Measurements from ENCODE around the gene RGS6.

RGS6 gene

DNA sequence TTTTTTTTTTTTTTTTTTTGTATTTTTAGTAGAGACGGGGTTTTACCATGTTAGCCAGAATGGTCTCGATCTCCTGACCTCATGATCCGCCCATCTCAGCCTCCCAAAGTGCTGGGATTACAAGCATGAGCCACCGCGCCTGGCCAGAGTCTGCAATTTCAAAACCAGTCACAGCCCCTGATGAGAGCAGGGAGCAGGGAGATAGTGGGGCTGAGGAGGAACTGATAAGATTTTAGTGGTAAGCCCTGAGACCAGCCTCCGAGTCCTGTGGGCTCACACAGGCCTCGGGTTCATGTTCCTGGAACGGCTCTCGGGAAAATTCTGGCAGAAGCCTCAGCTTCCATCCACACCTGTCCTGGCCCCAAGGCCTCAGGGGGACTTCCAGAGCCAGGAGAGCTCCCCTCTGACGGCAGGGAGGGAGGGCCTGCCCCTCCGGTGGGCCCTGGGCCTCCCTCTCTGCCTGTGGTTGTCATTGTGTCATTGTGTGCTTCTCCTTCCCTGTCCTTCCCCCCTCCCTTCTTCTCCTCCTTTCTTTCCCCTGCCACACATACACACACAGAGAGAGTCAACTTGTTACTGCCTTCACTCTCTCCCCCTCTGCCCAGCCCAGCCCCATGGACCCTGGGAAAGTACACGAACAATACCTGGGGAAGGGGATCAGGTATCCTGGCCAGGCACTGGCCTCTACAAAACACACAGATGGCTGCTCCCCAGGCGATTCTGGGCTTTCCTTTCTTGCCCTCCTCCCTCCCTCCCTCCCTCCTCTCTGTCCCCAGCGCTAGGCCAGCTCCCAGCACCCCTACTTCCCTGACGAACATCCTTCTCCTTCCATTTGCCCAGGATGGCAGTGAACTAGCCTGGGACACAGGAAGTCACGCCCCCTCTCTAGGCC lies 667.6 kb downstream of the RGS6 start:
- no peak for DNase-seq

DNA sequence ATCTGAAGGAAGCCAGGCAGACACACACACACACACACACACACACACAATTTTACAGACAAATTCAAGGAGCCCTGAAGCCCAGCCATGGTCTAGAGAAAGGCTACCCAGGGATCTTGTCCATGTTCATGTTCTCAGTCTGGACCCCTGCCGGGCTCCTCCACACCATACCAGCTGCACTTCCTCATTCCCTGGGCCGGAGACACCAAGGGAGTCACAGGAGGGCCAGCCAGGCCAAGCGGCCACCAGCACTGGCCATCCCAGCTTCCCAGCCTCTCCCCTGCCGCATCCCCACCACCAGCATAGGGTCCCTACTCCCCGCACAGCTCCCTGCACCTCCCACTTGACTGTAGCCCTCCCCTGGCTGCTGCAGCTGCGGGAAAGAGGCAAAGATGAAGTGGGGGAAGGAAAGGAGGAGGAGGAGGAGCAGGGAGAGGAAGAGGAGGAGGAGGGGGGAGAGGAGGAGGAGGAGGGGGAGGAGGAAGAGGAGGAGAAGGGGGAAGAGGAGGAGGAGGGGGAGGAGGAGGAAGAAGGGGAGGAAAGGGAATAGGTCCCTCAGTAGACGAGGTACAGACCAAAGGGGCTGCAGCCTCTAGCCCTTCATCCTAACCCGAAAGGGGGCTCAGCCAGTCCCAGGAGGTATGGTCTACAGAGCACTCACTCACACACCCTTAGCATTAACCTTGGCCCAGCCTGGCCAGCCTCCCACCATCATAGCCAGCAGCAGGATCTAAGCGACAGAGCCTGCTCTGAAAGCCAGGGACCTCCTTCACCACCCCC lies 668.5 kb downstream of the RGS6 start:
- DNase-seq, result no peak

DNA sequence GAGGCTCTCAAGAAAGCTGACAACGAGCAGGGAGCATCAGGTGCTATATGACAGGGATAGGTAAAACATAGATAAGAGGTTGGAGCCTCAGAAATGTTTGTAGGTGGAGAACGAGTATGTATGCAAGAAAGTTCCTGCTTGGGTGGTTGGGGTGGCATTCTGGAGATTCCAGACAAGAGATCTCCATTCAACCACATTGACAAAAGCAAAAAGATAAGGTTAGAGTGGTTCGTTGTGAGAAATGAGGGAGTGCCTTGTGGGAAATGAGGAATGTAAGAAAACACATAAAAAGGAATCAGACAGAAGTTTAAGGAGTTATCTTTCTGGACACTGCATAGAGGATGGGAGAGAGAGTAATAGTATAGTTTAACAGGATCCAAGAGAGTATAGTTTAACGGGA lies 671.4 kb downstream of the RGS6 start:
- DNase-seq, result no peak

DNA sequence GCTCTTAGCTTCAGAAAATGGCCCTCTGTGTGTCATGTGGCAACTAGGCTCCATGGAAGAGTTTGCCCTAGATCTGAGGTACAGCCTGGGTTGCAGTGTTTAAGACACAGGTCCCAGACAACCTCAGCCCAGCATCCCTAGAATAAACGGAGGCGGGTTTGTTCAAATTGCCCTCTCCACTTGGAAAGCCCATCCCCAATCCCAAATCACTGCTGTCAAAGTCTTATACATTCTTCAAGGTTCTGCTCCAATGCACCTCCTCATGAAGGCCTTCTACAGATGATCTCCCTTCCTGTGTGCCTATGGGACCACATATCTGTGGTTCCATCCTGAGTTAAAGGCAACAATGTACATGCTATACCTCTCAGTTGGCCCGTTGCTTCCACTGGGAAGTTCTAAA lies 671.9 kb downstream of the RGS6 start:
- DNase-seq, result no peak

GRCh38 chr14:72605096-72605920 lies 673.1 kb downstream of the RGS6 start:
- DNase-seq, result no peak

GRCh38 chr14:72605921-72606220 lies 673.6 kb downstream of the RGS6 start:
- no peak for DNase-seq

DNA sequence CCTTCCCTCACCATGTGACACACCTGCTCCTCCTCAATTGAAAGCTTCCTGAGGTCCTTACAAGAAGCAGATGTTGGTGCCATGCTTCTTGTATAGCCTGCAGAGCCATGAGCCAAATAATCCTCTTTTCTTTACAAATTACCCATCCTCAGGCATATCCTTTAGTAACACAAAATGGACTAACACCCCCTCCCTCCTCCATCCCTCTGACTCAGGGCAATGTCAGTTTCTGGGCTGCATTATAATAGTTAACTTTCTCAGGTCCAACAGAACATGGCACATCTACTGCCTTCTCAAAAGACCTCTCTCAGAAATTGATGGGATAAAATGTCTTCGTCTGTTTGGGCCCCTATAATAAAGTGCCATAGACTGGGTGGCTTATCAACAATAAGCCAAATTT lies 674.6 kb downstream of the RGS6 start:
- DNase-seq, result no peak

DNA sequence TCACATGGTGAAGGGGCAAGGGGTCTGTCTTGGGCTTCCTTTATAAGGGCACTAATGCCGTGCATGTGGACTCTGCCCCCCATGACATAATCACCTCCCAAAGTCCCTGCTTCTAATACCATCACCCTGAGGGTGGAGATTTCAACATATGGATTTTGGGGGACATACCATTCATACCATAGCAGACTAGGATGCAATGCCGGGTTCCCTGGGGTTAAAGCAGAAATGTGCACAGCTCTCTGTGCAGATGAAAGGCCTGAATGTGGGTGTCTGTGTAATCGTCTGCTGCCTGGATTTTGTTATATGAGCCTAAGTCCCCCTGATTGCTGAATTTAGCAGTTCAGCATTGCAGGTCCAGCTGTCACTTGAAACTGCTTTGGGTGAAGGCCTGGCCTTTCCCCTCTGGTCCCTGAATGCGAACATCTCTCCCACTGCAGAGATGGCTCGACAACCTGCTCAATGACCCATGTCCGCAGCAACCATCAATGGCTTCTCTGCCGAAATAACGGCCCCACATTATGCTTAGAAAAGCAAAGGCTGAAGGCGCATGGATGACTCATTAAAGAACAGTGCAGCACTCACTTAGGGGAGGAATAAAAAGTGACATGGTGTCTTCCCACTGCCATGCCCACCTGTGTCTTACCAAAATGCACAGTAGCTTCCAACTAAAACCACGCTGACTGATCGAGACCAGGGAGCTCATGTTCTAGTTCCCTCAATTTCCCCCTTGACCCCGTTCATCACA lies 675.3 kb downstream of the RGS6 start:
- DNase-seq, result no peak

DNA sequence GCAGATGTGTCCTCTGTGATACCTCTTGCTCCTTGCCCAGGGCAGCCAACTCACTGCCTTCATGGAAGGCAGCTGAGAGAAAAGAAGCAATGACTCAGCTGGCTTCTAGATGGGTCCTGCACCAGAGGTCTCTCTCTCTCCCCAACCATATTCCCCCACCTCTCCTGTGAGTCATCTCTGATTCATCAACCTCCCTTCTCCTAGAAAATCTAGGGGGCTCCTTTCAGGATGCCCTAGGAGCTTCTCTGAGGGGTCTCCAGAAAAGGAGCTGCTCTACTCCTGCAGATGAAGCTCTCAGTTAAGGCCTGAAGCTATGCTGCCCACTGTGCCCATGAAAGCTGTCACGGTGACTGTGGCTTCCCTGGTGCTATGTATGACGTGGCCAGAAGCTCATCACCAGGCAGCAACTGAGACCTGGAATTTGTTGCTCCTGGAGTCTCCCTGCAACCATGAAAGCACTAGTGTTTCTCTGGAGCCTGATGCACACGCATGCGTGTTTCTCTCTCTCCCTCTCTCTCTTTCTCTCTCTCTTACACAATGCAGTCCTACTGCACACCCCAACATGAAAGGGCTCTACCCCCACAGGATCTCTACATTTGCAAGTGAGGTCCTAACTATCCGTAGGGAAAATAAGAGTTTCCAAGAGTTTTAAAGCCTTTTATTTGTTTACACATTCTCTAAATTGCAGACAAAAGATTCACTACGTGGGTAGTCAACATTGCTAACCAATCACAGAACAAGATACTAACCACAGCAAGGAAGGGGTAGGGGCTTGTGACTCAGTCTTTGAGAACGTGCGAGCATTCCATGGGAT lies 676.4 kb downstream of the RGS6 start:
- DNase-seq, result no peak

DNA sequence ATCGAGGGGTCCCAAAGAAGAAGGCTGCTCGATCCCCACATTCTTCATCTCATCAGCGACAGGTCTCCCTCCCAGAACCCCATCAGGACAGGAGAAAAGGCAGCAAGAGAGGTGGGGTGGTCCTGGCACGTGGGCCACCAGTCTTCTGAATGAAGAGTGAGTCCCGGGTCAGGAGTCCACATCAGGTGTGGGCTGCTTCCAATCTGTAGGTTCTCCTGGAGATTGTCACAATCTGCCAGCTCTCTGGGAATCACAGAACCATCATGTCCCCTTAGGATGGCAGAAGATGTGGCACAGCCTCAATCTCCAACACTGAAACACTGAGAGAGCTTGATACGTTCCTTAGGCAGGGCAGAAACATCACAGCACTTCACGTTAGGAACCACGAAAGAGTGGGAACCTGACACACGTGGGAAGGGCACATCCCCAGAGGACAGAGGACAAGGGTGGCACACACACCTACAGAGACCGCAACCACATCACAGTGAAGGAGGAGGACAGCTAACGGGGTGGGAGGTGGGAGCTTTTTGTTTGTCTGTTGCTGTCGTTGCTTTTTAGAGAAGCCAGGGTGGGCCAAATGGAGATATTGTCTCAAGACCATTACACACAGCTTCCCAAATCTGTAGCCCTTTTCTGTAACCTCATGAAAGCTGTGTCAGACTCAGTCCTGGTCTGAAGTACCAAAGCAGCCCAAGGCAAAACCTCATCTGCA lies 677.1 kb downstream of the RGS6 start:
- no peak for DNase-seq

- no peak for DNase-seq
Observed at GRCh38 chr14:72610096-72610830, 678.0 kb downstream of the RGS6 start.

- DNase-seq, result no peak
Observed at GRCh38 chr14:72610831-72611200, 678.6 kb downstream of the RGS6 start.

DNA sequence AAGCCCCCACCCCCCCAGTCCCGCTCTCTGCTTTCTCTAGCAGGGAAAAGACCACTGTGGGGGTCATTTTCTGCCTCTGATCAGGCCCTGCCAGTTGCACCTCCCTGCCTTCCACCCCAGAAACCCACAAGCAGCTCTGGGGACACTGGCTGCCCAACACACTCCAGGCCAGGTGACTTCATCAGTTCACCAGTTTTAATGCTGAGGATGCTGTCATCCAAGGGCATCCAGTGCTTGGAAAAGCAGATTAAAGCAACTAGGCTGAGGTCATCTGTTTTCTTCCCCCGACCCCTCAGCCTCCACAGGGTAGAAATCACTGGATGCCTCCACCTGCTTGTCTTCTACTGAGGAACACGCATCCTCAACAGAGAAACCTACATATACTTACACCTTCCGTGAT lies 679.3 kb downstream of the RGS6 start:
- DNase-seq, result no peak

- no peak for DNase-seq
Observed at GRCh38 chr14:72612041-72612440, 679.8 kb downstream of the RGS6 start.

DNA sequence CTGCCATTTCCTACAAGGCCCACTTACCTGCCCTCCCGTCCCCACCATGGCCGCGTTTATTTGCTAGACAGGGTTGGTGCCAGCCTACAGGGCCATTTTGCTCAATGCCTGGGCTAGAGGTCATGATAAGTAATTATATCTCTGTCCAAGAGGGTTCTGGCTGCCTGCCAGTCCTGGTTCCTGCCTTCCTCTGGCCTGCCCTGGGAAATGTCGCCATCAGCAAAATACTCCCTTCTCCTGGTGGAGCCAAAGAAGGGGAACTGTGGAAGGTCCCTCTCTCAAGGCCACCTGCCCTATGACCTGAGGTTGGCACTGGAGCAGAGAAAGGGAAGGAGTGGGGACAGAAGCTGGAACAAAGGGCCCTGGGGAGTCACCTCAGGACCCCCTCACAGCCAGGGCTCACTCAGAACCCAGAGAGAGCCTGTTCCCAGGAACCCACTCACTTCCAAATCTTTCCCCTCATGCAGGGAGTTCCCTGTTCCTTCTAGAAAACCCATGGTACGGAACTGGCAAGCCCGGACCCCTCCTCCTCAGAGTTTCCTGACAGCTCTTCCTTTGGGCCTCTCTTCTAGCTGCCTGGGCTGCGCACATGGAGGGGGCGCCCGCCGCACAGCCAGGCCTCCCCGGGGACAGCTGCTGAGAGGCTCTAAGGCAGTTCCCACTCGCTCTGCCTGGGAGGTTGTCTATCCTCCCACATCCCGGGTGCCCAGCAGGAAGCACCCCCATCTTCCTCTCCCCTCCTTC lies 681.2 kb downstream of the RGS6 start:
- DNase-seq, result peak; percentile 3

- DNase-seq, result no peak
Observed at GRCh38 chr14:72613975-72614319, 681.7 kb downstream of the RGS6 start.

- no peak for DNase-seq
Observed at GRCh38 chr14:72614365-72614764, 682.1 kb downstream of the RGS6 start.

- DNase-seq, result no peak
Observed at GRCh38 chr14:72614891-72615415, 682.7 kb downstream of the RGS6 start.

DNA sequence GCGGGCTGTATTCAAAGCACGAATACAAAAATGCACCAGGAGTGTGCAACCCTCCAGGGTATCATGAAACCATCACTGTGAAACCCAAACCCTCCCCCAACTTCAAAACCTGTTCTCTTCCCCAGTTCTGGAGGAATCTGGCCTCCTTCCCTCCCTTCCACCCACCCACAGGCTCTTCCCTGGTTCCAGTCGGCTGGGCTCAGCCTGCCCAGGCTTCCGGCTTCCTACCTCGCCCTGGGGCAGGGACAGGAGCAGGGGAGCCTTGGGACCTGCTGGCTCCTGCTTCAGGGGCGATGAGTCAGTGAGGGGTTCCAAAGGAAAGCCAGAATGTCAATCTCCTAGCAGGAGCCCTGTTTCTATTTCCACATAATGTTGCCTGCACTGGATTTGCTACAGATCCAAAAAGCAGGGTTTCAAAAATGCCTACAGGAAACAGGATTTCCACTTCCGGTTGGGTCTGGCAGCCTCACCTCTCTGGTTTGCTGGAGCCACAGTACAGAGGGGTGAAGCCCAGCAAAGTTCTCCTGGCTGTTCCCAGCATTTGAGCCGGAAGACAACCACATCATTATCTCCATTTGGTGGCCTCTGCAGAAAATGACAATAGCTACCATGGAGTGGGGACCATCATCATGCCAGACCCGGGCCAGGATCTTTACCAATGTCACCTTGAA lies 683.4 kb downstream of the RGS6 start:
- no peak for DNase-seq

All from RPMI8226 (cell line).